ENCODE data around the gene TMCO4.

TMCO4 gene

GRCh38 chr1:19678931-19679453 lies 120.7 kb downstream of the TMCO4 start:
- H3K9me3 ChIP-seq (ENCODE audit: control insufficient read depth, insufficient read depth, low read length): no peaks in the 10 kb centered on the region
- no peak overlapping the region for H3K4me3 ChIP-seq (ENCODE audit: low read length)
- DNase-seq (ENCODE audit: low read depth, low spot score): no peak
- no CpG with 5 or more reads among the region's 34 CpGs for WGBS (ENCODE audit: insufficient coverage, insufficient read length)
- H3K4me1 ChIP-seq (ENCODE audit: control insufficient read depth, insufficient read depth, low read length): 0 out of 2 replicates have a peak, but pooled peaks cover 4% of the 10 kb centered on the region
- no peaks in the 10 kb centered on the region for H3K27me3 ChIP-seq (ENCODE audit: control insufficient read depth, insufficient read depth, low read length)
- no peaks in the 10 kb centered on the region for H3K36me3 ChIP-seq (ENCODE audit: control insufficient read depth, insufficient read depth, low read length)
- H3K27ac ChIP-seq (ENCODE audit: low read length): no peak overlapping the region

- Histone ChIP-seq H3K9me3 (ENCODE audit: control insufficient read depth, insufficient read depth, low read length) (no peaks in the 10 kb centered on the region), H3K27me3 (ENCODE audit: control insufficient read depth, insufficient read depth, low read length) (no peaks in the 10 kb centered on the region), H3K27ac (ENCODE audit: low read length) (no peak overlapping the region), H3K4me3 (ENCODE audit: low read length) (no peak overlapping the region), H3K36me3 (ENCODE audit: control insufficient read depth, insufficient read depth, low read length) (no peaks in the 10 kb centered on the region), H3K4me1 (ENCODE audit: control insufficient read depth, insufficient read depth, low read length) (0 out of 2 replicates have a peak, but pooled peaks cover 4% of the 10 kb centered on the region)
- WGBS (ENCODE audit: insufficient coverage, insufficient read length): no CpG with 5 or more reads among the region's 11 CpGs
- no peak for DNase-seq (ENCODE audit: low read depth, low spot score)
Measured at GRCh38 chr1:19678493-19678892, 121.2 kb downstream of the TMCO4 start.

- Histone ChIP-seq H3K9me3 (ENCODE audit: control insufficient read depth, insufficient read depth, low read length) (no peaks in the 10 kb centered on the region), H3K4me3 (ENCODE audit: low read length) (no peak overlapping the region), H3K36me3 (ENCODE audit: control insufficient read depth, insufficient read depth, low read length) (no peaks in the 10 kb centered on the region), H3K27ac (ENCODE audit: low read length) (no peak overlapping the region), H3K27me3 (ENCODE audit: control insufficient read depth, insufficient read depth, low read length) (no peaks in the 10 kb centered on the region), H3K4me1 (ENCODE audit: control insufficient read depth, insufficient read depth, low read length) (0 out of 2 replicates have a peak, but pooled peaks cover 4% of the 10 kb centered on the region)
- peak; percentile 58 for DNase-seq (ENCODE audit: low read depth, low spot score)
- no CpG with 5 or more reads among the region's 13 CpGs for WGBS (ENCODE audit: insufficient coverage, insufficient read length)
Measured at GRCh38 chr1:19676438-19676922, 123.2 kb downstream of the TMCO4 start.

- H3K4me1 ChIP-seq (ENCODE audit: control insufficient read depth, insufficient read depth, low read length): 0 out of 2 replicates have a peak, but pooled peaks cover 4% of the 10 kb centered on the region
- no peak for DNase-seq (ENCODE audit: low read depth, low spot score)
- H3K27ac ChIP-seq (ENCODE audit: low read length): no peak overlapping the region
- H3K36me3 ChIP-seq (ENCODE audit: control insufficient read depth, insufficient read depth, low read length): no peaks in the 10 kb centered on the region
- no peak overlapping the region for H3K4me3 ChIP-seq (ENCODE audit: low read length)
- WGBS (ENCODE audit: insufficient coverage, insufficient read length): no CpG with 5 or more reads among the region's 5 CpGs
- no peaks in the 10 kb centered on the region for H3K27me3 ChIP-seq (ENCODE audit: control insufficient read depth, insufficient read depth, low read length)
- H3K9me3 ChIP-seq (ENCODE audit: control insufficient read depth, insufficient read depth, low read length): no peaks in the 10 kb centered on the region
Measured at GRCh38 chr1:19675797-19676196, 123.9 kb downstream of the TMCO4 start.

- no peak overlapping the region for H3K27ac ChIP-seq (ENCODE audit: low read length)
- no peaks in the 10 kb centered on the region for H3K9me3 ChIP-seq (ENCODE audit: control insufficient read depth, insufficient read depth, low read length)
- H3K27me3 ChIP-seq (ENCODE audit: control insufficient read depth, insufficient read depth, low read length): no peaks in the 10 kb centered on the region
- no peaks in the 10 kb centered on the region for H3K36me3 ChIP-seq (ENCODE audit: control insufficient read depth, insufficient read depth, low read length)
- no peaks in the 10 kb centered on the region for H3K4me1 ChIP-seq (ENCODE audit: control insufficient read depth, insufficient read depth, low read length)
- WGBS (ENCODE audit: insufficient coverage, insufficient read length): 100% methylated on average over 3 of the region's 6 CpGs
- DNase-seq (ENCODE audit: low read depth, low spot score): no peak
- no peak overlapping the region for H3K4me3 ChIP-seq (ENCODE audit: low read length)
Measured at GRCh38 chr1:19672237-19672636, 127.5 kb downstream of the TMCO4 start.

GRCh38 chr1:19670787-19671186 lies 128.9 kb downstream of the TMCO4 start:
- no CpG with 5 or more reads among the region's 4 CpGs for WGBS (ENCODE audit: insufficient coverage, insufficient read length)
- H3K9me3 ChIP-seq (ENCODE audit: control insufficient read depth, insufficient read depth, low read length): no peaks in the 10 kb centered on the region
- no peak for DNase-seq (ENCODE audit: low read depth, low spot score)
- no peaks in the 10 kb centered on the region for H3K36me3 ChIP-seq (ENCODE audit: control insufficient read depth, insufficient read depth, low read length)
- no peak overlapping the region for H3K27ac ChIP-seq (ENCODE audit: low read length)
- peaks cover 7% of the 10 kb centered on the region for H3K27me3 ChIP-seq (ENCODE audit: control insufficient read depth, insufficient read depth, low read length)
- H3K4me1 ChIP-seq (ENCODE audit: control insufficient read depth, insufficient read depth, low read length): no peaks in the 10 kb centered on the region
- no peak overlapping the region for H3K4me3 ChIP-seq (ENCODE audit: low read length)

- WGBS (ENCODE audit: insufficient coverage, insufficient read length): no CpG with 5 or more reads among the region's 8 CpGs
- H3K27ac ChIP-seq (ENCODE audit: low read length): no peak overlapping the region
- no peak overlapping the region for H3K4me3 ChIP-seq (ENCODE audit: low read length)
- H3K36me3 ChIP-seq (ENCODE audit: control insufficient read depth, insufficient read depth, low read length): no peaks in the 10 kb centered on the region
- H3K9me3 ChIP-seq (ENCODE audit: control insufficient read depth, insufficient read depth, low read length): no peaks in the 10 kb centered on the region
- H3K27me3 ChIP-seq (ENCODE audit: control insufficient read depth, insufficient read depth, low read length): peaks cover 20% of the 10 kb centered on the region
- H3K4me1 ChIP-seq (ENCODE audit: control insufficient read depth, insufficient read depth, low read length): no peaks in the 10 kb centered on the region; the same call in 1 of the 2 replicates
- DNase-seq (ENCODE audit: low read depth, low spot score): no peak
Measured at GRCh38 chr1:19668888-19669287, 130.8 kb downstream of the TMCO4 start.

- peak overlapping the region; percentile 51; the same call in 1 of the 2 replicates for H3K4me3 ChIP-seq (ENCODE audit: low read length)
- no peak overlapping the region for H3K27ac ChIP-seq (ENCODE audit: low read length)
- no peaks in the 10 kb centered on the region; the same call in 1 of the 2 replicates for H3K4me1 ChIP-seq (ENCODE audit: control insufficient read depth, insufficient read depth, low read length)
- peaks cover 21% of the 10 kb centered on the region for H3K27me3 ChIP-seq (ENCODE audit: control insufficient read depth, insufficient read depth, low read length)
- DNase-seq (ENCODE audit: low read depth, low spot score): no peak
- no peaks in the 10 kb centered on the region for H3K9me3 ChIP-seq (ENCODE audit: control insufficient read depth, insufficient read depth, low read length)
- WGBS (ENCODE audit: insufficient coverage, insufficient read length): no CpG with 5 or more reads among the region's 84 CpGs
- H3K36me3 ChIP-seq (ENCODE audit: control insufficient read depth, insufficient read depth, low read length): no peaks in the 10 kb centered on the region
Measured at GRCh38 chr1:19665496-19666465, 133.9 kb downstream of the TMCO4 start.

GRCh38 chr1:19665186-19665495 lies 134.6 kb downstream of the TMCO4 start:
- Histone ChIP-seq H3K27ac (ENCODE audit: low read length) (no peak overlapping the region), H3K4me1 (ENCODE audit: control insufficient read depth, insufficient read depth, low read length) (no peaks in the 10 kb centered on the region; the same call in 1 of the 2 replicates), H3K36me3 (ENCODE audit: control insufficient read depth, insufficient read depth, low read length) (no peaks in the 10 kb centered on the region), H3K4me3 (ENCODE audit: low read length) (peak overlapping the region; percentile 51), H3K9me3 (ENCODE audit: control insufficient read depth, insufficient read depth, low read length) (no peaks in the 10 kb centered on the region), H3K27me3 (ENCODE audit: control insufficient read depth, insufficient read depth, low read length) (peaks cover 21% of the 10 kb centered on the region)
- no CpG with 5 or more reads among the region's 23 CpGs for WGBS (ENCODE audit: insufficient coverage, insufficient read length)
- DNase-seq (ENCODE audit: low read depth, low spot score): no peak

- no CpG with 5 or more reads among the region's 80 CpGs for WGBS (ENCODE audit: insufficient coverage, insufficient read length)
- H3K36me3 ChIP-seq (ENCODE audit: control insufficient read depth, insufficient read depth, low read length): no peaks in the 10 kb centered on the region
- H3K9me3 ChIP-seq (ENCODE audit: control insufficient read depth, insufficient read depth, low read length): no peaks in the 10 kb centered on the region
- peaks cover 21% of the 10 kb centered on the region for H3K27me3 ChIP-seq (ENCODE audit: control insufficient read depth, insufficient read depth, low read length)
- H3K27ac ChIP-seq (ENCODE audit: low read length): no peak within 1 kb of the TSS
- H3K4me3 ChIP-seq (ENCODE audit: low read length): peak within 1 kb of the TSS; percentile 51
- no peak for DNase-seq (ENCODE audit: low read depth, low spot score)
- no peaks in the 10 kb centered on the region; the same call in 1 of the 2 replicates for H3K4me1 ChIP-seq (ENCODE audit: control insufficient read depth, insufficient read depth, low read length)
Measured at GRCh38 chr1:19664453-19665185, 135.1 kb downstream of the TMCO4 start, which contains the start of gene HTR6. HTR6 (plus strand) TSS chr1:19664875; CDS start chr1:19665754, 879 bp downstream.
